ENCODE results near the gene ZBTB7C. TPM values are rescaled to one million over a fixed set of nuclear protein-coding genes. Genes with fewer than 3 reads are reported as not detected.

The ZBTB7C gene
- polyA plus RNA-seq, 1 experiment = not detected

DNA sequence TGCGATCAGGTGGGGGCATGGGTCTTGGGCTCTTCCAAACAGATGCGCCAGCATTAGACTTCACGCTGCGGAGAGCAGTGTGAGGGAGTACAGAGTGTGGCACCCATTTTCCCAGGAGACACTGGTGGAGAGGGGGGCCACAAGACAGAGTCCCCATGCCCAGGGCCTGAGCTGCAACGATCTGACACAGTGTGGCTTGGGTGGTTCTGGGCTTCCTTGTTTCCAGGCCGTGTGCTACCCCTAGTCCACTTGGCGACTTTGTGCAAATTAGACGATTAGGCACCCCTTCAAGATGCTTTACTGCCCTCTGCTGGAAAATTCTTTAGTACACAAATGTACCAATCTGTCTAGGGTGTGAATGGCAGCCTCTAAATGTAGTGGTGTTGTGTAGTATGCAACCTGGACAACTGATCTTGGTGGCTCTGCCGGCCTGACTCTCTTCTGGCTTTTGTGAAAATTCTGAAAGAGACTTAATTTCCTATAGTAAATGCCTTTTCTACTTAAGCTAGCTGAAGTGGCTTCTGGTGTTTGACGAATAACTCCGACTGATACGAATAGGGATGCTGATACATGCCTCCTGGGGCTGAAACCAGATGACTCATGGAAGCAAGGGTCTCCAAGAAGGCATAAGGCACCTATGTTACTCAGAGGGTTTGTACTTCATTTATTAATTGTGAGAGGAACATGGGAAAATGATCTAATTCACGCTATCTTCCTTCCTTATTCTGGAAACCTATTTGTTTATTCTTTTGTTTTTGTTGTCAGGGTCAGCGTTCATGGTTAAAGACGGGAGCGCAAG is 386.5 kb downstream of the ZBTB7C start:
- TF ChIP-seq, protein P1, sequence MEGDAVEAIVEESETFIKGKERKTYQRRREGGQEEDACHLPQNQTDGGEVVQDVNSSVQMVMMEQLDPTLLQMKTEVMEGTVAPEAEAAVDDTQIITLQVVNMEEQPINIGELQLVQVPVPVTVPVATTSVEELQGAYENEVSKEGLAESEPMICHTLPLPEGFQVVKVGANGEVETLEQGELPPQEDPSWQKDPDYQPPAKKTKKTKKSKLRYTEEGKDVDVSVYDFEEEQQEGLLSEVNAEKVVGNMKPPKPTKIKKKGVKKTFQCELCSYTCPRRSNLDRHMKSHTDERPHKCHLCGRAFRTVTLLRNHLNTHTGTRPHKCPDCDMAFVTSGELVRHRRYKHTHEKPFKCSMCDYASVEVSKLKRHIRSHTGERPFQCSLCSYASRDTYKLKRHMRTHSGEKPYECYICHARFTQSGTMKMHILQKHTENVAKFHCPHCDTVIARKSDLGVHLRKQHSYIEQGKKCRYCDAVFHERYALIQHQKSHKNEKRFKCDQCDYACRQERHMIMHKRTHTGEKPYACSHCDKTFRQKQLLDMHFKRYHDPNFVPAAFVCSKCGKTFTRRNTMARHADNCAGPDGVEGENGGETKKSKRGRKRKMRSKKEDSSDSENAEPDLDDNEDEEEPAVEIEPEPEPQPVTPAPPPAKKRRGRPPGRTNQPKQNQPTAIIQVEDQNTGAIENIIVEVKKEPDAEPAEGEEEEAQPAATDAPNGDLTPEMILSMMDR (IDR thresholded peaks at IDR 0.05; ENCODE audit: insufficient read depth, low read depth, low read length) = peak; percentile 66
- ChIA-PET CTCF (interaction anchor here (0.6 to 3.9 kb wide), 9 partner anchors 9 to 251 kb away, joined by 3 to 38 read pairs (median 3); no protein-coding TSS in a partner anchor), POLR2A (no interaction called here)
- H3K4me3 ChIP-seq (ENCODE audit: low read depth, low read length) = no peak overlapping the region
- H3K27me3 ChIP-seq (ENCODE audit: control insufficient read depth, insufficient read depth, low read length) = peaks cover 23% of the 10 kb centered on the region
- no peak for DNase-seq (ENCODE audit: low read depth)
- no peaks in the 10 kb centered on the region for H3K36me3 ChIP-seq (ENCODE audit: control insufficient read depth, insufficient read depth, low read length)

DNA sequence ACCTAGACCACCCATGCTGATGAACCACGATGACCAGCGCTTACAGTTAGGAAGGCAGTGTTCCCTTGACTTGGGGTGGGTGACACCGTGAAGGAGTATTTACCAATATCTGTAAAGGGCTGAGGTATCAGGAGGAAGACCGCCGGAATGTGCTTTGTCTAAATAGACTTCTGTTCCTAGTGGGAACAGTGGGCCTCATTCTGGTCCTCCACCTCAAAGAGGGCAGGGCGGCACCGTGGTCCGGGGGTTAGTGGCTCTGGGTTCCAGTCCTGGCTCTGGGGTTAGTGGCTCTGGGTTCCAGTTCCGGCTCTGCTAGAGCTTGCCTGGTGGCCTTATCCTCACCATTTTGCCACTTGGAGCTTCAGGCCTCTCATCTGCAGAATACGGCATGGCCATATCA is 387.2 kb downstream of the ZBTB7C start:
- H3K36me3 ChIP-seq (ENCODE audit: control insufficient read depth, insufficient read depth, low read length) = no peaks in the 10 kb centered on the region
- H3K27me3 ChIP-seq (ENCODE audit: control insufficient read depth, insufficient read depth, low read length) = peaks cover 23% of the 10 kb centered on the region
- CTCF ChIA-PET = interaction anchor here (0.6 to 3.9 kb wide), 7 partner anchors 10 to 250 kb away, joined by 3 to 38 read pairs (median 3); no protein-coding TSS in a partner anchor
- no peak overlapping the region for H3K4me3 ChIP-seq (ENCODE audit: low read depth, low read length)
- TF ChIP-seq, protein P1 (IDR thresholded peaks at IDR 0.05; ENCODE audit: insufficient read depth, low read depth, low read length) = no peak
- POLR2A ChIA-PET = no interaction called here
- no peak for DNase-seq (ENCODE audit: low read depth)

DNA sequence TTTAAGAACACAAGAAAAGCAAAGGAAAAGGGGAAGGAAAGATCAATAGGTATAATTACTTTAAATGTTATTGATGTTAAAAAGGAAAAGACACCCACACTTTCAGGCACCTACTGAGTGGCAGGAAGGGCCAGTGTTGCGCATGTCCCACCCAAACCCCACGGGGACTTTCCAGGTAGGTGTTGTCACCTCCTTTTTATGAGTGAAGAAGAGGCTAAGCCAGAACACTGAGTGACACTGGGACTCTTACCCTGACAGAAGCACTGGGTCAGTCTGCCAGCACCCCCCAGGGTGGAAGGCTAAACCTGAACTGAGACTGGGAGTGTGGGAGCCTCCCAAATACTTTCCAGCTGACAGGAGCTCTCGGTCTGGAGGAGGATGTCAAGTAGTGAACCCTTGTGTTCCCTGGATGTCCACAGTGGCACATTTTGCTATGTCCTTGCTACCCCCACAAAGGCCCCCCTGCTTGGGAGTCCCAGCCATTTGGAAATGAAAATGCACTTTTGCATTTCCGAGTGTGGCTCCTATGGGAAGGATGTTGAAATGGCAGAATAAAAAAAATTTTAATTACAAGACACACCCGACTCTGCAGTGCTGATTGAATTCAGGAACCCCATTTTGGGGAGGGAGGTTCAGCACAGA is 387.8 kb downstream of the ZBTB7C start:
- CTCF ChIA-PET = interaction anchor here (0.5 to 3.9 kb wide), 6 partner anchors 11 to 411 kb away, joined by 3 to 38 read pairs (median 6); no protein-coding TSS in a partner anchor
- TF ChIP-seq, protein P1 (IDR thresholded peaks at IDR 0.05; ENCODE audit: insufficient read depth, low read depth, low read length) = no peak
- DNase-seq (ENCODE audit: low read depth) = no peak
- Histone ChIP-seq H3K4me3 (ENCODE audit: low read depth, low read length) (no peak overlapping the region), H3K36me3 (ENCODE audit: control insufficient read depth, insufficient read depth, low read length) (no peaks in the 10 kb centered on the region), H3K27me3 (ENCODE audit: control insufficient read depth, insufficient read depth, low read length) (peaks cover 23% of the 10 kb centered on the region)
- POLR2A ChIA-PET = no interaction called here

DNA sequence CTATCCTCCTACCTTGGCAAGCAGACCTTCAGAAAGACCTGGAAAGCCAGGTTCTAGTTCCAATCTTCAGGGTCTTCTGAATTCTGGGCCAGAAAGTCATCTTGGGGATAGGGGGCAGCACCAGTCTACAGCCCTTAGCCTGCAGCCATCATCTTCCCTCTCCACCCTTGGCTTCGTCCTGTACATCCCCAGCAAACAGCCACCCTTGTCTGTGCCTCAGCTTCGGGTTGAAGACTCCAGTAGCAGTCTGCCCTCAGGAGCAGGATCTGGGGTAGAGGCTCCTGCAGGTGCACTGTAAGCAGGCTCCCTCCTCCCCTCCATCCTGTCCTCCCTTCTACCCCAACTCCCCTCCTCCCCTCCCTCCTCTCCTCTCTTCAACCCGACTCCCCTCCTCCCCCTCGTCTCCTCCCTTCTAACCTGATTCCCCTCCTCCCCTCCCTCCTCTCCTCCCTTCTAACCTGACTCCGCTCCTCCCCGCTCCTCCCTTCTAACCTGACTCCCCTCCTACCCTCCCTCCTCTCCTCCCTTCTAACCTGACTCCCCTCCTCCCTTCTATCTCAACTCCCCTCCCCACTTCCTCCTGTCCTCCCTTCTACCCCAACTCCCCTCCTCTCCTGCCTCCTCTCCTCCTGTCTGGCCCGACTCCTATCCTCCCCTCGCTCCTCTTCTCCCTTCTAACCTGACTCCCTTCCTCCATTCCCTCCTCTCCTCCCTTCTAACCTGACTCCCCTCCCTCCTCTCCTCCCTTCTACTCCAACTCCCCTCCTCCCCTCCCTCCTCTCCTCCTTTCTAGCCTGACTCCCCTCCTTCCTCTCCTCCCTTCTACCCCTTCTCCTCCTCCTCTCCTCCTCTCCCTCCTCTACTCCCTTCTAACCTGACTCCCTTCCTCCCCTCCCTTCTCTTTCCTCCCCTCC is 388.6 kb downstream of the ZBTB7C start:
- no peak for DNase-seq (ENCODE audit: low read depth)
- TF ChIP-seq, protein P1 (IDR thresholded peaks at IDR 0.05; ENCODE audit: insufficient read depth, low read depth, low read length) = no peak
- ChIA-PET POLR2A (no interaction called here), CTCF (interaction anchor here (0.5 to 3.9 kb wide), 7 partner anchors 10 to 410 kb away, joined by 3 to 38 read pairs (median 11); no protein-coding TSS in a partner anchor)
- Histone ChIP-seq H3K36me3 (ENCODE audit: control insufficient read depth, insufficient read depth, low read length) (no peaks in the 10 kb centered on the region), H3K4me3 (ENCODE audit: low read depth, low read length) (no peak overlapping the region), H3K27me3 (ENCODE audit: control insufficient read depth, insufficient read depth, low read length) (peaks cover 23% of the 10 kb centered on the region)
